Measurements from ENCODE around the gene LPCAT2.

LPCAT2 gene

GRCh38 chr16:55491691-55492090 lies 17.2 kb upstream of the LPCAT2 start:
- no peak overlapping the region for H3K27ac ChIP-seq
- H3K27me3 ChIP-seq = no peaks in the 10 kb centered on the region
- peak in 1 of 2 donors; percentile 38 for DNase-seq
- H3K4me3 ChIP-seq = no peak overlapping the region
- peaks cover 0 to 5% (median 0%) of the 10 kb centered on the region in 4 donors for H3K4me1 ChIP-seq
- H3K9me3 ChIP-seq = no peaks in the 10 kb centered on the region
- intact Hi-C loops (cut with DNase I; ENCODE audit: low total_unique reads) = no loop called here
- TF ChIP-seq, protein P1, sequence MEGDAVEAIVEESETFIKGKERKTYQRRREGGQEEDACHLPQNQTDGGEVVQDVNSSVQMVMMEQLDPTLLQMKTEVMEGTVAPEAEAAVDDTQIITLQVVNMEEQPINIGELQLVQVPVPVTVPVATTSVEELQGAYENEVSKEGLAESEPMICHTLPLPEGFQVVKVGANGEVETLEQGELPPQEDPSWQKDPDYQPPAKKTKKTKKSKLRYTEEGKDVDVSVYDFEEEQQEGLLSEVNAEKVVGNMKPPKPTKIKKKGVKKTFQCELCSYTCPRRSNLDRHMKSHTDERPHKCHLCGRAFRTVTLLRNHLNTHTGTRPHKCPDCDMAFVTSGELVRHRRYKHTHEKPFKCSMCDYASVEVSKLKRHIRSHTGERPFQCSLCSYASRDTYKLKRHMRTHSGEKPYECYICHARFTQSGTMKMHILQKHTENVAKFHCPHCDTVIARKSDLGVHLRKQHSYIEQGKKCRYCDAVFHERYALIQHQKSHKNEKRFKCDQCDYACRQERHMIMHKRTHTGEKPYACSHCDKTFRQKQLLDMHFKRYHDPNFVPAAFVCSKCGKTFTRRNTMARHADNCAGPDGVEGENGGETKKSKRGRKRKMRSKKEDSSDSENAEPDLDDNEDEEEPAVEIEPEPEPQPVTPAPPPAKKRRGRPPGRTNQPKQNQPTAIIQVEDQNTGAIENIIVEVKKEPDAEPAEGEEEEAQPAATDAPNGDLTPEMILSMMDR (IDR thresholded peaks at IDR 0.05) = no peak
- H3K36me3 ChIP-seq = peaks cover 4 to 12% (median 11%) of the 10 kb centered on the region in 3 donors

DNA sequence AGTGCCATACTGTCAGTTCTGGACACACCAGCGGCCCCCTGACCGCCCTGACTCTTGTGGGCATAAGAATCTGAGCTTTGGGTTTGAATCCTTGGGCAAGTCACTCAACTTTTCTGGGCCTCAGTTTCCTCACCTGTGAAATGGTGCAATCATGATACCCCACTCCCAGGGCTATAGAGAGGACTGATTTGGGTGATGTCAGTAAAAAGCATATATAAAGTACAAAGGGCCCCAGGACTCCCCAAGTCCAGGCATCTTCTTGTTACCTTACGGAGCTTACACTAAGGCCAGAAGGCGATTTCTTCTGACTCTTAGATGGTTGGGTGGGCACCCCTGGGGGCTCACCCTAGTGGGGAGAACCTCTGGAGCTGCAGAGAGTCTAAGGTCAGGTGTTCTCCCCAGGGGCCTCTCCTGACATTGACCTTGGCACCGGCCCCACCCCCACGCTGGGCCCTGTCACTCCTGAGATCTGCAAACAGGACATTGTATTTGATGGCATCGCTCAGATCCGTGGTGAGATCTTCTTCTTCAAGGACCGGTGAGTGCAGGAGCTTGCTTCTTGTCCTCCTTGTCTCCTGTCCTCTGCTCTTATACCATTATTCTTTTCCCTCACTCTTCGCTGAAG lies 16.0 kb upstream of the LPCAT2 start:
- DNase-seq = peak in 1 of 2 donors; percentile 24
- H3K27me3 ChIP-seq = no peaks in the 10 kb centered on the region
- H3K27ac ChIP-seq = no peak overlapping the region
- no peak overlapping the region for H3K4me3 ChIP-seq
- H3K9me3 ChIP-seq = no peaks in the 10 kb centered on the region
- peaks cover 4 to 17% (median 15%) of the 10 kb centered on the region in 3 donors for H3K36me3 ChIP-seq
- peaks cover 0 to 5% (median 0%) of the 10 kb centered on the region in 4 donors for H3K4me1 ChIP-seq
- intact Hi-C loops (cut with DNase I; ENCODE audit: low total_unique reads) = no loop called here
- TF ChIP-seq, protein P1 (IDR thresholded peaks at IDR 0.05) = no peak

DNA sequence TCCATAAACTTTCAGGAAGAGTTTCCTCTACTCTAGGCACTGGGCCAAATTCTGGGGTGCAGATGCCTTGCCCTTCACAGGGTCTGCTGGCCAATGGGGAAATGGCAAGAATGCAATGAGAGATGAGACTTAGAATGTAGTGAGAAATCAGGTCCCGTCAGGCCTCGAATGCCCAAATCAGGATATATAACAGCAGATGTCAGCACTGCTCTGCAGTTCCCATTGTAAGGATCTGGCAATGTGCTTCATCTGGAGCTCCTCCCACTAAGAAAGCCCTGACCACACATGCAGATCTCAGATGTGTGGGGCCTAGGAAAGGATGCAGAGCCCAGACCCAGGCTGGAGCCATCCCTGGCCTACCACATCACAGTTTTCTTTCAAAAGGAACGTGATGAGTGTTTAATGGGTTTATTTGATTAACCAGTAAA lies 13.9 kb upstream of the LPCAT2 start:
- H3K27ac ChIP-seq = no peak overlapping the region
- H3K36me3 ChIP-seq = peaks cover 0 to 13% (median 10%) of the 10 kb centered on the region in 3 donors
- peak in 1 of 2 donors; percentile 63 for DNase-seq
- no peaks in the 10 kb centered on the region for H3K27me3 ChIP-seq
- no peaks in the 10 kb centered on the region for H3K9me3 ChIP-seq
- intact Hi-C loops (cut with DNase I; ENCODE audit: low total_unique reads) = no loop called here
- no peak overlapping the region for H3K4me3 ChIP-seq
- H3K4me1 ChIP-seq = peaks cover 0 to 10% (median 4%) of the 10 kb centered on the region in 4 donors
- TF ChIP-seq, protein P1 (IDR thresholded peaks at IDR 0.05) = peak; percentile 16

DNA sequence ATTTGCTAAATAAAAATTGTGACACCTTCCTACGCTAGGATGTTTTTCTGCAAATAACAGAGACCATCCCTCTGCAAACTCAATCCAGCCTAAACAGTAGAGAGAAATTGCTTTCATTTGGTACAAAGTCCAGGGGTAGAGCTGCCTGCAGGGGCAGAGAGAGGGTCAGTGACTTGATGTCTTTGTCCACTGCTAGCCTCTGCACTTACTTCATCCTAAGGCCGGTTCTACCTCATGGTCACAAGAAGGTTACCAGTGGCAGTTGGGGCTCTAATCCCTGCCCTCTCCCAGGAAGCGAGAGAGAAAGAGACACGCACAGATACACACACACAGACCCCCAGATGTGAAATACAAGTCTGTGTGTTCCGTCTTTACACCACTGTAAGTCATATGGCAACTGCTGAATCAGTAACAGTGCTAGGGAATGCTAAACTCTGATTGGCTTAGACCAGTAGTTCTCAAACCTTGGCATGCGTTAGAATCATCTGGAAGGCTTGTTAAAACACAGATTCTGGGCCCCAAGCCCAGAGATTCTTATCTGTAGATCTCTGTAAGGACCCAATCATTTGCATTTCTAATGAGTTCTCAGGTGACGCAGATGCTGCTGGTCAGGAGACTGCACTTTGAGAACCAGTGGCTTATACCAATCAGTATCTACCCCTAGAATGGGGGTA lies 13.1 kb upstream of the LPCAT2 start:
- H3K4me1 ChIP-seq = peaks cover 0 to 17% (median 11%) of the 10 kb centered on the region in 4 donors
- no peak overlapping the region for H3K4me3 ChIP-seq
- H3K27ac ChIP-seq = no peak overlapping the region
- no peaks in the 10 kb centered on the region for H3K27me3 ChIP-seq
- DNase-seq = no peak
- intact Hi-C loops (cut with DNase I; ENCODE audit: low total_unique reads) = no loop called here
- no peaks in the 10 kb centered on the region for H3K9me3 ChIP-seq
- TF ChIP-seq, protein P1 (IDR thresholded peaks at IDR 0.05) = no peak
- peaks cover 0 to 10% (median 6%) of the 10 kb centered on the region in 3 donors for H3K36me3 ChIP-seq

DNA sequence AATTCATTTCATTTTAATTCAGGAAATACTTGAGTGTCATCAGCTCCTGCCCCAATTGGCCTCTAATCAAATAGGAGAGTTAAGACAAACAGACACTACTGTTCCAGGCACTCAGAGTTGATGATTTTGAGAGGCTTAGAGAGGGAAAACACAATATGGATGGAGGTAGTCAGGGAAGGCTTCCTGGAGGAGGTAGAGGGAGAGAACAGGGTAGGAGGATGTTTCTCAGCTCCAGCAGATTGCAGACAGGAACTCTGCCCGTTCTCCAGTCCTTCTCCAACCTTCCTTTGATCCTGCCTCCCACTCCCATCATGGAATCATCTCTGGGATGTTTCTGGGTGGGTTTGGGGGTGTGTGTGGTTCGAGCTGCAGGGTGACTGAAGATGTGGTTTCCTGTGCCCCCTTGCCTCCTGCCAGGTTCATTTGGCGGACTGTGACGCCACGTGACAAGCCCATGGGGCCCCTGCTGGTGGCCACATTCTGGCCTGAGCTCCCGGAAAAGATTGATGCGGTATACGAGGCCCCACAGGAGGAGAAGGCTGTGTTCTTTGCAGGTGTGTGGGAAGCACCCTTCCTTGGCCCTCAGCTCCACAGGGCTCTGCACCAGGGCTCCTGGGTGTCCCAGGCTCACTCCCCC lies 12.2 kb upstream of the LPCAT2 start:
- H3K27me3 ChIP-seq = no peaks in the 10 kb centered on the region
- intact Hi-C loops (cut with DNase I; ENCODE audit: low total_unique reads) = no loop called here
- peaks cover 0 to 25% (median 15%) of the 10 kb centered on the region in 4 donors for H3K4me1 ChIP-seq
- H3K36me3 ChIP-seq = peaks cover 0 to 10% (median 6%) of the 10 kb centered on the region in 3 donors
- H3K4me3 ChIP-seq = no peak overlapping the region
- H3K27ac ChIP-seq = no peak overlapping the region
- peak in 1 of 2 donors; percentile 18 for DNase-seq
- no peaks in the 10 kb centered on the region for H3K9me3 ChIP-seq
- TF ChIP-seq, protein P1 (IDR thresholded peaks at IDR 0.05) = no peak

Data from tibial artery (tissue), 4 donors.